HepG2 (cell line): ENCODE results near the gene CDH12. TPM values are rescaled to one million over a fixed set of nuclear protein-coding genes. Genes with fewer than 3 reads are reported as not detected.

ENCODE experiments used
- ATAC-seq: fragments of 200-7000 bp; cut with Tn5 transposase; 3 replicates; pipeline ENCODE4 v1.9.1; 2020; ENCODE audit warnings: mild to moderate bottlenecking, moderate library complexity
- BruUV-seq: library from RNA; stranded (reverse); fragments of 400-500 nt; replicated peaks from 2 replicates; lab custom pipeline; 2021; lab: Mats Ljungman, UMichigan
- CTCF ChIA-PET: fragments of 300-600 bp; formaldehyde crosslinking; extraction: SDS; loops from one replicate; lab custom pipeline; 2021; ENCODE audit warnings: low total read pairs, inconsistent platforms, low intra/inter-chr PET ratio; lab: Yijun Ruan, JAX
- POLR2A ChIA-PET: fragments of 350-600 bp; sonication (Branson Sonifier 250); formaldehyde crosslinking; loops from one replicate; lab custom pipeline; 2020; ENCODE audit warnings: antibody characterized with exemption, inconsistent platforms; lab: Yijun Ruan, JAX
- DNase-seq: peaks from one replicate; pipeline ENCODE4 v3.0.0-alpha.2; 2015; ENCODE audit warnings: low spot score
- FAIRE-seq: peaks from 3 replicates; lab custom pipeline; 2011; peaks lifted over from hg19 to GRCh38; lab: Jason Lieb, UNC
- H2AFZ ChIP-seq: one replicate; pipeline ENCODE4 v1.6.1; 2011; ENCODE audit warnings: low read length, inconsistent platforms
- H3K27ac ChIP-seq: fragments of 300-600 bp; 3 replicates; pipeline ENCODE4 v1.8.0; 2011; ENCODE audit warnings: mixed run types, mild to moderate bottlenecking, mixed read lengths, low read length, inconsistent platforms; ENCODE audit not compliant: insufficient read depth; ENCODE audit errors: extremely low read length
- H3K27me3 ChIP-seq, 2 experiments: fragments of 200-600 bp in 1 of 2; 2 replicates in 1 of 2; 3 replicates in 1 of 2; pipeline versions ENCODE4 v1.6.0 to v1.8.0; 2011; ENCODE audit warnings: low read length in 2 of 2, mild to moderate bottlenecking in 2 of 2, moderate library complexity in 2 of 2, inconsistent platforms in 1 of 2; ENCODE audit not compliant: insufficient read depth in 2 of 2, control insufficient read depth in 1 of 2
- H3K36me3 ChIP-seq, 2 experiments: fragments of 200-600 bp in 1 of 2; replicated peaks in 1 of 2; 2 replicates in 1 of 2; 3 replicates in 1 of 2; pipeline versions ENCODE4 v1.5.1 to v1.8.0; 2011; ENCODE audit warnings: low read length in 2 of 2, inconsistent platforms in 1 of 2; ENCODE audit not compliant: insufficient read depth in 2 of 2, control insufficient read depth in 1 of 2
- H3K4me1 ChIP-seq: 2 replicates; pipeline ENCODE4 v1.5.1; 2012; ENCODE audit warnings: low read length, inconsistent platforms; ENCODE audit not compliant: insufficient read depth
- H3K4me2 ChIP-seq: 2 replicates; pipeline ENCODE4 v1.6.0; 2011; ENCODE audit warnings: low read depth, low read length, inconsistent platforms
- H3K4me3 ChIP-seq, 3 experiments: fragments of 200-600 bp in 1 of 3; sonication (generic), shearing (Covaris generic) in 1 of 3; replicated peaks in 1 of 3; 2 replicates each; pipeline ENCODE4 v1.5.1; 2011 to 2016; ENCODE audit warnings: low read length in 3 of 3, inconsistent platforms in 2 of 3, low read depth in 2 of 3, mild to moderate bottlenecking in 2 of 3, control low read depth in 1 of 3, mixed read lengths in 1 of 3; ENCODE audit not compliant: insufficient read depth in 1 of 3
- H3K79me2 ChIP-seq: one replicate; pipeline ENCODE4 v1.6.1; 2011; ENCODE audit warnings: low read length, inconsistent platforms; ENCODE audit not compliant: insufficient read depth
- H3K9ac ChIP-seq: 2 replicates; pipeline ENCODE4 v1.6.0; 2011; ENCODE audit warnings: mild to moderate bottlenecking, low read depth, low read length, inconsistent platforms; ENCODE audit not compliant: insufficient read depth
- H3K9me3 ChIP-seq: 2 replicates; pipeline ENCODE4 v1.5.1; 2012; ENCODE audit warnings: mild to moderate bottlenecking, low read length
- H4K20me1 ChIP-seq: 2 replicates; pipeline ENCODE4 v1.6.0; 2011; ENCODE audit warnings: inconsistent platforms, mild to moderate bottlenecking, low read length, moderate library complexity; ENCODE audit not compliant: insufficient read depth
- HMGXB3 ChIP-seq: sonication (generic); formaldehyde crosslinking; IDR thresholded peaks from 2 replicates; pipeline ENCODE4 v1.4.0; 2020; ENCODE audit warnings: missing genetic modification reagents, borderline replicate concordance
- KAT7 ChIP-seq: IDR thresholded peaks from 2 replicates; pipeline ENCODE4 v1.6.1; 2018; ENCODE audit warnings: borderline replicate concordance, missing compliant biosample characterization
- KDM3A ChIP-seq: IDR thresholded peaks from 2 replicates; pipeline ENCODE4 v1.6.1; 2018; ENCODE audit warnings: low read depth, missing compliant biosample characterization
- SIN3A ChIP-seq: IDR thresholded peaks from 2 replicates; pipeline ENCODE4 v1.6.1; 2011; ENCODE audit warnings: low read depth, mild to moderate bottlenecking, control low read depth, low read length, borderline replicate concordance
- SMAD9 ChIP-seq: sonication (generic); formaldehyde crosslinking; IDR thresholded peaks from 2 replicates; pipeline ENCODE4 v1.5.1; 2020; ENCODE audit warnings: mild to moderate bottlenecking, missing genetic modification reagents
- U2AF1 ChIP-seq: fragments of 200-400 bp; formaldehyde crosslinking; optimal IDR thresholded peaks from 2 replicates; pipeline ENCODE3; 2017; ENCODE audit warnings: mild to moderate bottlenecking, low read depth, low read length
- UBTF ChIP-seq: sonication (generic); formaldehyde crosslinking; IDR thresholded peaks from 2 replicates; pipeline ENCODE4 v1.4.0; 2020; ENCODE audit warnings: mild to moderate bottlenecking, missing genetic modification reagents
- ZBTB34 ChIP-seq: sonication (generic); formaldehyde crosslinking; IDR thresholded peaks from 2 replicates; pipeline ENCODE4 v1.8.0; 2022; ENCODE audit warnings: mild to moderate bottlenecking, missing genetic modification reagents
- ZBTB37 ChIP-seq: sonication (generic); formaldehyde crosslinking; IDR thresholded peaks from 2 replicates; pipeline ENCODE4 v1.4.0; 2020; ENCODE audit warnings: mild to moderate bottlenecking, missing genetic modification reagents
- ZFP82 ChIP-seq: sonication (generic); formaldehyde crosslinking; IDR thresholded peaks from 2 replicates; pipeline ENCODE4 v1.5.1; 2020; ENCODE audit warnings: mild to moderate bottlenecking, missing genetic modification reagents, borderline replicate concordance
- ZNF501 ChIP-seq: sonication (generic); formaldehyde crosslinking; IDR thresholded peaks from 2 replicates; pipeline ENCODE4 v1.5.1; 2020; ENCODE audit warnings: mild to moderate bottlenecking, moderate library complexity, missing genetic modification reagents
- ZNF512 ChIP-seq: sonication (generic); formaldehyde crosslinking; IDR thresholded peaks from 2 replicates; pipeline ENCODE4 v1.4.0; 2020; ENCODE audit warnings: mild to moderate bottlenecking, missing genetic modification reagents
- ZNF761 ChIP-seq: sonication (generic); formaldehyde crosslinking; conservative IDR thresholded peaks from 2 replicates; pipeline ENCODE4 v1.4.0; 2020; ENCODE audit warnings: mild to moderate bottlenecking, missing genetic modification reagents
- WGBS: methylation state at CpG from one replicate; pipeline ENCODE4 v1.1.6; 2017; ENCODE audit warnings: low lambda C conversion rate; 5-methylcytosine and 5-hydroxymethylcytosine counted together
- in situ Hi-C: cut with HindIII; loops from 2 replicates; pipeline ENCODE4 v1.10.0; 2017; ENCODE audit warnings: low pct_unique_long_range_greater_than_20kb; ENCODE audit not compliant: extremely low pct_ligation_motif_present
- intact Hi-C: fragments of 100-400 bp; cut with micrococcal nuclease; formaldehyde crosslinking; loops from one replicate; pipeline ENCODE4 v1.10.0; 2022; ENCODE audit not compliant: unreplicated experiment
- polyA plus RNA-seq, 8 experiments: library from polyadenylated mRNA; depleted of rRNA in 3 of 8; stranded (reverse) in 7 of 8; unstranded in 1 of 8; fragments of >200 nt; fragmentation: Illumina TruSeq in 4 of 8; extraction: Trizol in 4 of 8; gene quantifications; 2 replicates each; pipeline versions ENCODE4 v1.2.1 to v1.2.3, GENCODE V29; 2011 to 2016; ENCODE audit warnings: low read depth in 4 of 8, missing spikeins in 1 of 8, mixed read lengths in 1 of 8; ENCODE audit not compliant: insufficient read depth in 1 of 8
- total RNA-seq, 5 experiments: library from RNA; depleted of rRNA; stranded (reverse); fragments of >200 nt; fragmentation: Illumina TruSeq; extraction: Trizol; gene quantifications; 2 replicates each; pipeline ENCODE4 v1.2.3, GENCODE V29; 2016; ENCODE audit warnings: low read depth in 1 of 5

The CDH12 gene
- total and polyA plus RNA-seq, 2 of the 13 experiments (the other 11 are each of a cell fraction or from before 2014, with no cell fraction given): not detected

GRCh38 chr5:21765406-21765805, 1087.7 kb downstream of the CDH12 start:
- Histone ChIP-seq H3K36me3 (no peaks in the 10 kb centered on the region), H3K9me3 (no peaks in the 10 kb centered on the region), H3K4me3 (no peak overlapping the region), H3K27ac (no peak overlapping the region), H3K4me2 (no peak overlapping the region), H3K79me2 (no peaks in the 10 kb centered on the region), H3K4me1 (no peaks in the 10 kb centered on the region), H4K20me1 (no peaks in the 10 kb centered on the region), H2AFZ (no peak overlapping the region), H3K27me3 (no peaks in the 10 kb centered on the region), H3K9ac (no peak overlapping the region)
- DNase-seq: no peak
- POLR2A ChIA-PET: no interaction called here
- in situ Hi-C loops: no loop called here
- WGBS: 2% methylated on average over 1 of the region's 1 CpG
- FAIRE-seq: no peak
- intact Hi-C loops: no loop called here
- BruUV-seq: no TSS peak
- CTCF ChIA-PET: no interaction called here
- ATAC-seq: no peak
- no peak for TF ChIP-seq UBTF (CRISPR knock-in tag)
- TF ChIP-seq ZNF512: no peak
- no peak for TF ChIP-seq ZBTB37 (CRISPR knock-in tag)
- no peak for TF ChIP-seq U2AF1
- no peak for TF ChIP-seq ZFP82 (CRISPR knock-in tag)
- TF ChIP-seq ZBTB34 (CRISPR knock-in tag): no peak
- no peak for TF ChIP-seq ZNF501 (CRISPR knock-in tag)
- TF ChIP-seq KAT7 (CRISPR knock-in tag): no peak
- no peak for TF ChIP-seq HMGXB3 (CRISPR knock-in tag)
- no peak for TF ChIP-seq ZNF761 (CRISPR knock-in tag)
- TF ChIP-seq SMAD9 (CRISPR knock-in tag): no peak
- no peak for TF ChIP-seq SIN3A
- no peak for TF ChIP-seq KDM3A
